ENCODE results near the gene EPHB1. TPM values are rescaled to one million over a fixed set of nuclear protein-coding genes. Genes with fewer than 3 reads are reported as not detected.

Gene EPHB1
- total and polyA plus RNA-seq, 12 donors, result 0.07 to 3.4 (median 1.6) TPM

DNA sequence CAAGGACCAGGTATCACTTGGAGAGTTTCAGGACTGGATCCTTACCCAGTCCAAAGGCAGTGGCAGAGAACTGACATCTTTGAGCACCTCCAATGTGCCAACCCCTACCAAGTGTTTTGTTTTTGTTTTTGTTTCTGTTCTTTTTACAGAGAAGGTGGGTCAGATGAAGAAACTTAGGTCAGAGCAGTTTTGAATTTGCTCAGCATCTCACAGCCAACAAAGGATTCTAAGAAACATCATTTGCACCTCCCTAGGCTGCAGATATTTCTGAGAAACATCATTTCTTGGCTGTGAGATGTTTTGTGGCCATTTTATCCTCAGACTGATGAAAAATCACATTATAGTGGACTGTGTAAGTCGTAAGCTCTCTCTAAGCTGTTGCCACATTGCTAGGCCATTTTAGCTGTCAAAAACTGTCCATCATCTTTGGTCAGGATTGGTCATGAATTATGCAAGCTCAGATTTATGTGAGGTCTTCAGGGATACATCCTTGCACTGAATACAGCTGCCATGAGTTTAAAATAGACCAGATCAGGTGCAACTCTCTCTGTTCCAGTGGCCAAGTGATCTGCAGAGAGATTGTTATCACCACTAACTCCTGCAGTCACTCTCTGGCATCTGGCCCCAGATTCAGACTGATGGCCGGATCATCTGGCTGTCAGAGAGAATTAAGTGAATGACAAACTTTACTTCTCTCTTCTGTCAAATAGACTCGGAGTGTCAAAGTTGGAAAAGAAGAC lies 341.5 kb downstream of the EPHB1 start:
- Histone ChIP-seq H3K4me1 (no peaks in the 10 kb centered on the region), H3K36me3 (no peaks in the 10 kb centered on the region), H3K4me3 (no peak overlapping the region), H3K27ac (no peak overlapping the region), H3K9me3 (no peaks in the 10 kb centered on the region), H3K27me3 (no peaks in the 10 kb centered on the region)
- 76 to 80% methylated on average over 3 of the region's 3 CpGs for WGBS, 2 donors
- no peak for DNase-seq
- TF ChIP-seq, protein P1, sequence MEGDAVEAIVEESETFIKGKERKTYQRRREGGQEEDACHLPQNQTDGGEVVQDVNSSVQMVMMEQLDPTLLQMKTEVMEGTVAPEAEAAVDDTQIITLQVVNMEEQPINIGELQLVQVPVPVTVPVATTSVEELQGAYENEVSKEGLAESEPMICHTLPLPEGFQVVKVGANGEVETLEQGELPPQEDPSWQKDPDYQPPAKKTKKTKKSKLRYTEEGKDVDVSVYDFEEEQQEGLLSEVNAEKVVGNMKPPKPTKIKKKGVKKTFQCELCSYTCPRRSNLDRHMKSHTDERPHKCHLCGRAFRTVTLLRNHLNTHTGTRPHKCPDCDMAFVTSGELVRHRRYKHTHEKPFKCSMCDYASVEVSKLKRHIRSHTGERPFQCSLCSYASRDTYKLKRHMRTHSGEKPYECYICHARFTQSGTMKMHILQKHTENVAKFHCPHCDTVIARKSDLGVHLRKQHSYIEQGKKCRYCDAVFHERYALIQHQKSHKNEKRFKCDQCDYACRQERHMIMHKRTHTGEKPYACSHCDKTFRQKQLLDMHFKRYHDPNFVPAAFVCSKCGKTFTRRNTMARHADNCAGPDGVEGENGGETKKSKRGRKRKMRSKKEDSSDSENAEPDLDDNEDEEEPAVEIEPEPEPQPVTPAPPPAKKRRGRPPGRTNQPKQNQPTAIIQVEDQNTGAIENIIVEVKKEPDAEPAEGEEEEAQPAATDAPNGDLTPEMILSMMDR (IDR thresholded peaks at IDR 0.05), result no peak
- ATAC-seq, result no peak
- intact Hi-C loops (cut with DNase I), result loop anchor here in 1 of 10 donors (2.0 kb wide), 1 partner anchor 42 kb away; no protein-coding TSS in a partner anchor

DNA sequence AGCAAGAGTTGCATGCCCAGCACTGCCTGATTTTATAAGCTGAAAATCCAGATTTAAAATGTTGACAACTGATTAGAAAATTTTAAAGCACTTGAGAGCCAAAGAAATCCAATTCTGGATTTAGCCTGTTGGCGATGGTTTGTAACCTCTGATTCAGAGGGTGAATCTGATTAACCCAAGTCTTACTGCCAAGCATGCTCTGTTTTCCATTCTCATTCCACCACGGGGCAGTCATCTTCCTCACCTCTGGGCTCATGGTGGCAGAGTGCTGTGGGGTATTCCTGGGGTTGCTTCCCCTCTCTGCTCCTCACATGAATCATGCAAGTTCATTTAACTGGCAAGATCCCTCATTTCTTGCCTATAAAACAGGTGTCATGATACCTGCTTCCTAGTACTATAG lies 342.2 kb downstream of the EPHB1 start:
- Histone ChIP-seq H3K27me3 (no peaks in the 10 kb centered on the region), H3K27ac (no peak overlapping the region), H3K36me3 (no peaks in the 10 kb centered on the region), H3K4me3 (no peak overlapping the region), H3K9me3 (no peaks in the 10 kb centered on the region), H3K4me1 (no peaks in the 10 kb centered on the region)
- WGBS, 2 donors, result 84% methylated on average over 2 of the region's 2 CpGs
- intact Hi-C loops (cut with DNase I), result loop anchor here in 1 of 10 donors (2.0 kb wide), 1 partner anchor 42 kb away; no protein-coding TSS in a partner anchor
- TF ChIP-seq, protein P1 (IDR thresholded peaks at IDR 0.05), result no peak
- DNase-seq (no peak), ATAC-seq (no peak)

DNA sequence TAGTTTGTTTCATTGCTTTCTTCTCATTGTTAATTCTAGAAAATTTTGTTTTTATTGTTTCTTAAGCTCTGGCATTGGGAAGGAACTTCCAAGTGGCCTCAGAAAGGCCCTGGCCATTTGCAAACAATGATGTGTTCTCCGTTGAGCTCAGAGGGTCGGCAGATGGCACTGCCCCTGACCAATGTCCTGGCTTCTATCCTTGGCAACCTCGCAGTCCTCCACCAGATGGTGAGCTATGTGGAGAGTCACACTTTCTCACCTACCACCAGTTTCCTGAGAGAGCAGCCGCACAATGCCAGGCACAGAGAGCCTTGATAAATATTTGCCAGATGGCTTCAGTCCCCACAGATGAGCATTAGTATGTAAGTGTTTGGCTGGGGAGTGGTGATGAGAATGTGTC lies 343.7 kb downstream of the EPHB1 start:
- Histone ChIP-seq H3K27me3 (no peaks in the 10 kb centered on the region), H3K27ac (no peak overlapping the region), H3K4me1 (no peaks in the 10 kb centered on the region), H3K4me3 (no peak overlapping the region), H3K9me3 (no peaks in the 10 kb centered on the region), H3K36me3 (no peaks in the 10 kb centered on the region)
- no peak for DNase-seq
- intact Hi-C loops (cut with DNase I), result no loop called here
- ATAC-seq, result no peak
- 82 to 88% methylated on average over 4 of the region's 4 CpGs for WGBS, 2 donors
- TF ChIP-seq, protein P1 (IDR thresholded peaks at IDR 0.05), result no peak

- Histone ChIP-seq H3K27me3 (no peaks in the 10 kb centered on the region), H3K4me3 (no peak overlapping the region), H3K9me3 (no peaks in the 10 kb centered on the region), H3K36me3 (no peaks in the 10 kb centered on the region), H3K4me1 (no peaks in the 10 kb centered on the region), H3K27ac (no peak overlapping the region)
- DNase-seq, result no peak
- TF ChIP-seq, protein P1 (IDR thresholded peaks at IDR 0.05), result no peak
- intact Hi-C loops (cut with DNase I), result no loop called here
- WGBS, 2 donors, result 89 to 92% methylated on average over 3 of the region's 3 CpGs
- no peak for ATAC-seq
Observed at GRCh38 chr3:135140591-135140990, 345.5 kb downstream of the EPHB1 start.

Data from heart right ventricle (tissue), 16 donors.